ENCODE data around the gene NARF. TPM values are rescaled to one million over a fixed set of nuclear protein-coding genes. Genes with fewer than 3 reads are reported as not detected.

NARF gene
- total RNA-seq, 2 experiments from 2014 or later, result 49.9 to 51.3 TPM

- H3K9me3 Mint-ChIP-seq, result no peaks in the 10 kb centered on the region
- H3K4me1 Mint-ChIP-seq, result peaks cover 12% of the 10 kb centered on the region
- DNase-seq, result peak; percentile 43
- no peak overlapping the region for H3K4me3 Mint-ChIP-seq
- peak overlapping the region; percentile 34 for H3K27ac Mint-ChIP-seq
- H3K27me3 Mint-ChIP-seq, result no peaks in the 10 kb centered on the region
- peaks cover 16% of the 10 kb centered on the region for H3K36me3 Mint-ChIP-seq
Measured at GRCh38 chr17:82424001-82424862, 34.3 kb upstream of the NARF start.

GRCh38 chr17:82424863-82425159, 33.7 kb upstream of the NARF start:
- H3K27ac Mint-ChIP-seq, result peak overlapping the region; percentile 34
- H3K36me3 Mint-ChIP-seq, result peaks cover 15% of the 10 kb centered on the region
- H3K9me3 Mint-ChIP-seq, result no peaks in the 10 kb centered on the region
- DNase-seq, result no peak
- peaks cover 8% of the 10 kb centered on the region for H3K4me1 Mint-ChIP-seq
- H3K4me3 Mint-ChIP-seq, result no peak overlapping the region
- no peaks in the 10 kb centered on the region for H3K27me3 Mint-ChIP-seq

- H3K4me3 Mint-ChIP-seq, result no peak overlapping the region
- H3K27ac Mint-ChIP-seq, result no peak overlapping the region
- H3K36me3 Mint-ChIP-seq, result no peaks in the 10 kb centered on the region
- H3K9me3 Mint-ChIP-seq, result no peaks in the 10 kb centered on the region
- no peak for DNase-seq
- H3K27me3 Mint-ChIP-seq, result no peaks in the 10 kb centered on the region
- H3K4me1 Mint-ChIP-seq, result peaks cover 2% of the 10 kb centered on the region
Measured at GRCh38 chr17:82428546-82428945, 30.0 kb upstream of the NARF start.

- H3K4me1 Mint-ChIP-seq, result peaks cover 4% of the 10 kb centered on the region
- H3K27ac Mint-ChIP-seq, result no peak overlapping the region
- no peaks in the 10 kb centered on the region for H3K36me3 Mint-ChIP-seq
- H3K4me3 Mint-ChIP-seq, result no peak overlapping the region
- H3K9me3 Mint-ChIP-seq, result no peaks in the 10 kb centered on the region
- no peaks in the 10 kb centered on the region for H3K27me3 Mint-ChIP-seq
- no peak for DNase-seq
Measured at GRCh38 chr17:82429824-82430223, 28.7 kb upstream of the NARF start.

- Mint-ChIP-seq H3K4me3 (no peak overlapping the region), H3K4me1 (peaks cover 4% of the 10 kb centered on the region), H3K27me3 (no peaks in the 10 kb centered on the region), H3K9me3 (no peaks in the 10 kb centered on the region), H3K36me3 (no peaks in the 10 kb centered on the region), H3K27ac (no peak overlapping the region)
- no peak for DNase-seq
Measured at GRCh38 chr17:82432017-82432416, 26.5 kb upstream of the NARF start.

- DNase-seq, result no peak
- Mint-ChIP-seq H3K9me3 (no peaks in the 10 kb centered on the region), H3K36me3 (no peaks in the 10 kb centered on the region), H3K27ac (no peak overlapping the region), H3K27me3 (no peaks in the 10 kb centered on the region), H3K4me3 (no peak overlapping the region), H3K4me1 (peaks cover 4% of the 10 kb centered on the region)
Measured at GRCh38 chr17:82433560-82434215, 24.9 kb upstream of the NARF start.

- no peak for DNase-seq
- Mint-ChIP-seq H3K9me3 (no peaks in the 10 kb centered on the region), H3K36me3 (no peaks in the 10 kb centered on the region), H3K4me3 (no peak overlapping the region), H3K27me3 (no peaks in the 10 kb centered on the region), H3K27ac (no peak overlapping the region), H3K4me1 (peaks cover 4% of the 10 kb centered on the region)
Measured at GRCh38 chr17:82434216-82434565, 24.4 kb upstream of the NARF start.

- peaks cover 1% of the 10 kb centered on the region for H3K4me1 Mint-ChIP-seq
- no peak overlapping the region for H3K27ac Mint-ChIP-seq
- H3K27me3 Mint-ChIP-seq, result no peaks in the 10 kb centered on the region
- no peak overlapping the region for H3K4me3 Mint-ChIP-seq
- DNase-seq, result no peak
- no peaks in the 10 kb centered on the region for H3K9me3 Mint-ChIP-seq
- no peaks in the 10 kb centered on the region for H3K36me3 Mint-ChIP-seq
Measured at GRCh38 chr17:82435103-82435502, 23.4 kb upstream of the NARF start.

GRCh38 chr17:82435601-82436583, 22.6 kb upstream of the NARF start:
- Mint-ChIP-seq H3K9me3 (no peaks in the 10 kb centered on the region), H3K27ac (no peak overlapping the region), H3K4me3 (no peak overlapping the region), H3K36me3 (peaks cover 2% of the 10 kb centered on the region), H3K4me1 (peaks cover 1% of the 10 kb centered on the region), H3K27me3 (no peaks in the 10 kb centered on the region)
- no peak for DNase-seq

- no peak for DNase-seq
- no peak overlapping the region for H3K4me3 Mint-ChIP-seq
- H3K9me3 Mint-ChIP-seq, result no peaks in the 10 kb centered on the region
- H3K27me3 Mint-ChIP-seq, result no peaks in the 10 kb centered on the region
- H3K36me3 Mint-ChIP-seq, result peaks cover 6% of the 10 kb centered on the region
- H3K4me1 Mint-ChIP-seq, result peaks cover 1% of the 10 kb centered on the region
- no peak overlapping the region for H3K27ac Mint-ChIP-seq
Measured at GRCh38 chr17:82436601-82437324, 21.8 kb upstream of the NARF start.

GRCh38 chr17:82437325-82437668, 21.2 kb upstream of the NARF start:
- no peaks in the 10 kb centered on the region for H3K27me3 Mint-ChIP-seq
- peaks cover 1% of the 10 kb centered on the region for H3K4me1 Mint-ChIP-seq
- H3K9me3 Mint-ChIP-seq, result no peaks in the 10 kb centered on the region
- H3K36me3 Mint-ChIP-seq, result peaks cover 6% of the 10 kb centered on the region
- H3K4me3 Mint-ChIP-seq, result no peak overlapping the region
- DNase-seq, result no peak
- no peak overlapping the region for H3K27ac Mint-ChIP-seq

- Mint-ChIP-seq H3K4me1 (peaks cover 1% of the 10 kb centered on the region), H3K9me3 (no peaks in the 10 kb centered on the region), H3K27ac (peak overlapping the region; percentile 51), H3K27me3 (no peaks in the 10 kb centered on the region), H3K4me3 (no peak overlapping the region), H3K36me3 (peaks cover 9% of the 10 kb centered on the region)
- DNase-seq, result no peak
Measured at GRCh38 chr17:82438401-82439193, 19.9 kb upstream of the NARF start.

GRCh38 chr17:82439194-82439828, 19.2 kb upstream of the NARF start:
- no peak overlapping the region for H3K27ac Mint-ChIP-seq
- no peaks in the 10 kb centered on the region for H3K4me1 Mint-ChIP-seq
- DNase-seq, result no peak
- no peaks in the 10 kb centered on the region for H3K27me3 Mint-ChIP-seq
- H3K4me3 Mint-ChIP-seq, result no peak overlapping the region
- H3K36me3 Mint-ChIP-seq, result peaks cover 9% of the 10 kb centered on the region
- no peaks in the 10 kb centered on the region for H3K9me3 Mint-ChIP-seq
